SW480 (cell line): ENCODE results near the gene TUBGCP6.
"Not testable (repeated sequence)": the region's sequence is repeated elsewhere in the genome, so short reads cannot be mapped to it uniquely, and the experiment has no call there.

Experiments used
- DNase-seq: peaks from one replicate; pipeline ENCODE4 v3.0.0-alpha.2; 2016; ENCODE audit warnings: low spot score

Gene TUBGCP6

DNA sequence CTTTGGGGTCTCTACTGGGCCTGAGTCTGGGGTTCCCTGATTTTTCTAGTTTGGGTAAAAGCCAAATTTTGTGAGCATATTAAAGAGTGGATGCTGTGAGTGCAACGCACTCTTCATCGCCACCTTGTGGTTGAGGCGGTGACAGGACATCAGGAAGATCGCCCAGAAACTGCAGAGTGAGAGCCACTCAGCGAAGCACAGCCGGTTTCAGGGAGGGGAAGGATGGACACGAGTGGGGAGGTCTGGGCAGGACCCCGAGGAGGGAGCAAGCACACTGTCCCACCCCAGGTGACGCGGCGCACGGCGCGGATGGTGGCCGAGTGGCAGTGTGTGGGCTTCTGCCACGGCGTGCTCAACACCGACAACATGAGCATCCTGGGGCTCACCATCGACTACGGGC lies 34.9 kb downstream of the TUBGCP6 start:
- peak; percentile 17 for DNase-seq

DNA sequence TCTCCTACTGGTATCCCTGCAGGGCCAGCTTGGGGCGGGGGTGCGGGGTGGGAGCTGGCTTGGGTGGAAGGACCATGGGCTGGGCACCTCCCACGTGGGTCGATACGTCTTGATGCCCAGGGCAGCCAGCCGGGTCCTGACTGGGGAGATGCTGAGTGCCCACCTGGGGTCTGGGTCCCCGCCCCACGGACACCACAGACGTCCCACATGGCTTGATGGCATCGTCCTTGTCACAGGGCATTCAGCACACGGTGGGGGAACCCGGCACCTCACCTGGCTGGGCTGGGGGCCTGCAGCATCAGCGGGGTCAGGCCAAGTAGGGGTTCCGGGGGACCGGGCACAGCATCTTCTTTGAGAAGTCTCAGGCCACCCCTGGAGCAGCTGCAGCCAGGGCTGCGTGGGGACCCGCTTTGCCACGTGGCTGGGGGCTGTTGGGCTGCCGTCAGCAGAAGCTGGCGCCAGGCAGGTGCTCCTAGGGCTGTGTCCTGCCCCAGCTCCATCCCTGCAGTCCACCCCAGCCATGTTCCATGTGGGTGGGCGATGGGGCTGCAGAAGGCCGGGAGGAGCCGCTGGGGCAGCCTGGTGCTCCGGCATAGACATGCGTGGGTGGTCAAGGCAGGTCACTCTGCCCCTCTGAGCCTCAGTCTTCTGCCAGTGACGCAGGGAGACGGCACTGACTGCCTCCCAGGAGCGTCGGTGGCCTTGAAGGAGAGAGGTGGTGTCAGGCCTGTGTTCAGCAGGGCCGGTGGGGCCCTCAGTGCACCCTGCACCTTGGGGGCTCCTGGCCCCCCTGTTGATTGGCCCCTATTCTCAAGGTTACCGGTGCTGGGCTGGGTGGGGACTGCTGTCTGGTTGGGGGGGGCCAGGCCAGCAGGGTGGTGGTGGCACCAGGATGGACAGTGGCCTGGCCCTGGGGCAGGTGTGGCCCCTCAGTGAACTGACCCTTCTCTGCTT lies 35.6 kb downstream of the TUBGCP6 start:
- DNase-seq = no peak

- no peak for DNase-seq
Measured at GRCh38 chr22:50208430-50208938, 36.3 kb downstream of the TUBGCP6 start.

DNA sequence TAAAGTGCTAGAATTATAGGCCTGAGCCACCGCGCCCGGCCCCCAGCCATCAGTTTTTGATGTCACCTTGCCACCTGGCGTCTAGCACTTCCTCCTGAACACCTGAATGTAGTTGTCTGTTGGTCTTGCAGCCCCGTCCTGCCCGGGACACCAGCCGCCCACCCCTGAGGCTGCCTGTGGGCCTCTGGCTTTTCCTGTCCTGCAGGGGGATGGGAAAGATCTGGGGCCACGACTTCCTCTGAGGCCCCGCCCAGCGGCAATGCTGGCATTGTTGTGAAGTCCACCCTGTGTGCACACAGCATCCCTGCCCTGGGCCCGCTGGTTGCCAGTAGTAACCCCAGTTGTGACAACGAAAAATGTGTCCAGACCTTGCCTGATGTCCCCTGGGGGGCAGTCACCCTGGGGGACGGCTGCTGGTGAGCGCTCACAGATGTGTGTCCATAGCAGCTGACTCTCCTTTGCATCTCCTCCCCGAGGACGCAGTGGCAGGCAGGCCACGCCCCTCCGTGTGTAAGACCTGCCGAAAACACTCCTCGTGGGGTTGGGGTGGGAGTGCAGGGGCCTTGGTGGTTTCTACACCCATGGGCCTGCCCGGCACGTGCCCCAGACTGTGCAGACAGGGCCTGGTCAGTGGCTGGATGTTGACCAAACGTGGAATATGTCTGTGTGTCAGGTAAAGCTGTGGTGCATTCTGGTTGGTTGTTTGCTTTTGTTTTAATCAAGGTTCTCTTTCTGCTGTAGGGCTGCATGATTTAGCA lies 37.3 kb downstream of the TUBGCP6 start:
- DNase-seq = no peak

DNA sequence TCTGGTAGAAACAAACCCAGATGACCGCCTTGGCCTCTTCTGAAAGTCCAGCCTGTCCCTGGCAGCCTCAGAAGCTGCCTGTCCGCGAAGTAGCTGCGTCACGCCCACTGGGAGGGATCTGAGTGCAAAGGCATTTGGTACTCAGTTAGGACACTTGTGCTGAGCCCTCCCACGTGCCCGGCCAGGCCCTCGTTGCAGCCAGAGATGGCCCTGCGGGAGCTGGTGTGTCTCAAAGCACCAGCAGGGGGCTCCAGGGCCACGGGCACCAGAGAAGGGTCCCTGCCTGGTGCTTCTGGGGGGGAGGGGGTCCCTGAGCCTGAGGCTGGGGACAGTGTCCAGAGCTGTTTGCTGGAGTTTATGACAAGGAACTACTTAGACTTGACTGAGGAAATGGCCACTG lies 38.2 kb downstream of the TUBGCP6 start:
- DNase-seq = peak; percentile 36

- DNase-seq = no peak
Measured at GRCh38 chr22:50205781-50206569, 38.8 kb downstream of the TUBGCP6 start.

DNA sequence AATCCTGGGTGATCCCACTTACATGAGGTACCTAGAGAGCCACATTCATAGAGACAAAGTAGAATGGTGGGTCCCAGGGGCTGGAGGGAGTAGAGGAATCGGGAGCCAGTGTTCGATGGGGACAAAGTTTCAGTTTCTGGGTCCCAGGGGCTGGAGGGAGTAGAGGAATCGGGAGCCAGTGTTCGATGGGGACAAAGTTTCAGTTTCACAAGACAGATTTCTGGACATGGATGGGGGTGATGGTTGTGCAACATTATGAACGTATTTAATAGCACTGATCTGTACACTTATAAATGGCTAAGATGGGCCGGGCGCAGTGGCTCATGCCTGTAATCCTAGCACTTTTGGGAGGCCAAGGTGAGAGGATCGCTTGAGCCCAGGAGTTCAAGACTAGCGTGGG lies 39.8 kb downstream of the TUBGCP6 start:
- not testable (repeated sequence) for DNase-seq

- DNase-seq = no peak
Measured at GRCh38 chr22:50204571-50204970, 40.3 kb downstream of the TUBGCP6 start.

DNA sequence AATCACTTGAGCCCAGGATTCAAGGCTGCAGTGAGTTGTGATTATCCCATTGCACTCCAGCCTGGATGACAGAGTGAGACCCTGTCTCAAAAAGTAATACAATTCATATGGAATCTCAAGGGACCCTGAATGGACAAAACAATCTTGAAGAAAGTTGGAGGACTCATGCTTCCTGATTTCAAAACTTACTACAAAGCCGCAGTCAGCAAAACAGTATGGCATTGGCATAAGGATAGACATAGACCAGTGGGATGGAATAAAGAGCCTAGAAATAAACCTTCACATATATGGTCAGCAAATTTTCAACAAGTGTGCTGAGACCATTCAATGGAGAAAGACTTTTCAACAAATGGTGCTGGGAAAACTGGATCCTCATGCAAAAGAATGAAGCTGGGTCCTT lies 41.5 kb downstream of the TUBGCP6 start:
- DNase-seq = no peak

GRCh38 chr22:50202130-50202666 lies 42.6 kb downstream of the TUBGCP6 start:
- DNase-seq = no peak

GRCh38 chr22:50201191-50202129 lies 43.4 kb downstream of the TUBGCP6 start:
- DNase-seq = no peak

- DNase-seq = peak; percentile 72
Measured at GRCh38 chr22:50200461-50201190, 44.2 kb downstream of the TUBGCP6 start, which contains the start of gene SELENOO. TSS of gene SELENOO (plus strand) at chr22:50201011. CDS start at chr22:50201037, 26 bp downstream.

DNA sequence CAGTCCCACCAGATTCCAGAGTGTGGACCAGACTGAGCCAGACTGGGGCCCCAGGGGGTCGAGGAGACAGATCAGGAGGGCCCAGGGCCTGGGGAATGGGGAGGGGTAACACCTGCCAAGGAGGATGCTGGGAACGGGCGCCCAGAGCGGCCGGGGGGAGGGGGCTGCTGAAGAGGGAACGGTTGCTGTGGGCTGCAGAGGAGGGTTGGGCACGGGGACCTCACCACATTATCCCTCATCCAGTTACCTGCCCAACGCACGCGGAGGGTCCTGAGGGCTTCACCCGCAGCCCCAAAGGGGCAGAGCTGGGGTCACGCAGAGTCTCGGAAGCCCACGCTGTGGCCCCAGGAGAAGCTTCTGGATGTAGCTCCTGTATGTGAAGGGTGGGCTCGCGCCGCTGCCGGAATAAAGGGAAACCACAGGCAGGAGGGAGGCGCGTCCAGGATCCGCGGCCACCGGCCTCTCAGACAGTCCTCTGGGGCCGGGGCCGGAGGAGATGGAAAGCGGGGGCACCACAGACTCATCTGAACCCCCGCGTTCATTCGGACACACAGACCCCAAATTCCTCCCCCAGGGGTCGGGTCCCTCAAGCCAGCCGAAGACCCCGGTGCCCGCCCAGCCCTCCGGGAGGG lies 44.9 kb downstream of the TUBGCP6 start:
- no peak for DNase-seq

GRCh38 chr22:50199251-50199721 lies 45.5 kb downstream of the TUBGCP6 start:
- no peak for DNase-seq

- DNase-seq = no peak
Measured at GRCh38 chr22:50198624-50199017, 46.2 kb downstream of the TUBGCP6 start.

DNA sequence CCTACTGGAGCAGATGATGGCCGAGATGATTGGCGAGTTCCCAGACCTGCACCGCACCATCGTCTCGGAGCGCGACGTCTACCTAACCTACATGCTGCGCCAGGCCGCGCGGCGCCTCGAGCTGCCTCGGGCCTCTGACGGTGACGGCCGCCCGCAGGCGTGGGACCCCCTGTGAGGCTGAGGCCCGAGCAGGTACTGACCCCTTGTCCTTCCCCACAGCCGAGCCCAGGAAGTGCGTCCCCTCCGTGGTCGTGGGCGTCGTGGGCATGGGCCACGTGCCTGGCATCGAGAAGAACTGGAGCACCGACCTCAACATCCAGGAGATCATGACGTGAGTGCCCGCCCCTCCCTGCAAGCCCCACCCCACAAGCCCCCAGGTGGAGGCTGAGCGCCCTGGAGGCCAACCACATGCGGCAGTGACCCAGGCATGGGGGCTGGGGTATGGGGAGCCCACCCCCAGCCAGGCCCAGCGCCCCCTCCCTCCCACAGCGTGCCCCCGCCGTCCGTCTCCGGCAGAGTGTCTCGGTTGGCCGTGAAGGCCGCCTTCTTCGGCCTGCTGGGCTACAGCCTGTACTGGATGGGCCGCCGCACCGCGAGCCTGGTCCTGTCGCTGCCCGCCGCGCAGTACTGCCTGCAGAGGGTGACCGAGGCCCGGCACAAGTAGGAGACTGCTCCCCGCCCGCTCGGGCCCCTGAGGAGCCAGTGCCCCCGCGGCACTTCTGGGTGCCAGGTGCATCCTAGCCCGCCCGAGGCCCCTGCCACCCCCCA lies 46.8 kb downstream of the TUBGCP6 start:
- no peak for DNase-seq

DNA sequence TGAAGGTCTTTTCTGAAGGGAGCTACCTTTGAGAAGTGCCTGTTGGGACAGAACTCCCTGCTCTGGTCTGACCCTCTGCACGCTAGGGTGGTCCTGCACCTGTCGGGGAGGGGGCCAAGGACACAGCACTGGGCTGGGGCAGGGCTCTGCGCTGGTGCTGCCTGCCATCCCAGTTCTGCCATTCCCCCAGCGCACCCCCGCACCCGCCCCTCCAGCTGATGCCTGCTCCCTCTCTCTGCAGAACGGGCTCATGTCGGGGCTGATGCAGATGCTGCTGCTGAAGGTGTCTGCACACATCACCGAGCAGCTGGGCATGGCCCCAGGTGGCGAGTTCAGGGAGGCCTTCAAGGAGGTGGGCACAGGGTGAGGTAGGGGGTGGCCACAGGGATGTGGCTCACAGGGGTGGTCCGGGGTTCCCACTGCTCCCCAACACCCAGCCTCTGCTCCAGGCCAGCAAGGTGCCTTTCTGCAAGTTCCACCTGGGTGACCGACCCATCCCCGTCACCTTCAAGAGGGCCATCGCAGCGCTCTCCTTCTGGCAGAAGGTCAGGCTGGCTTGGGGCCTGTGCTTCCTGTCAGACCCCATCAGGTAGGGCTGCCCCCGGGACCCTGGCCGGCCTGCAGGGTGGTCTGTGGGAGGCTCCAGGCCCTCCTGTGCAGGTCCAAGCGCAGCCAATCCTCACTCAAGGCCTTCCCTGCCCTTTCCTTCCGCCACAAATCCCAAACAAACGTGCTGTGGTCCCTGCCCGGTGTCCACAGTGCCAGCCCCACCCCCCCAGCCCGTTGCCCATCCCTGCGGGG lies 47.6 kb downstream of the TUBGCP6 start:
- no peak for DNase-seq

DNA sequence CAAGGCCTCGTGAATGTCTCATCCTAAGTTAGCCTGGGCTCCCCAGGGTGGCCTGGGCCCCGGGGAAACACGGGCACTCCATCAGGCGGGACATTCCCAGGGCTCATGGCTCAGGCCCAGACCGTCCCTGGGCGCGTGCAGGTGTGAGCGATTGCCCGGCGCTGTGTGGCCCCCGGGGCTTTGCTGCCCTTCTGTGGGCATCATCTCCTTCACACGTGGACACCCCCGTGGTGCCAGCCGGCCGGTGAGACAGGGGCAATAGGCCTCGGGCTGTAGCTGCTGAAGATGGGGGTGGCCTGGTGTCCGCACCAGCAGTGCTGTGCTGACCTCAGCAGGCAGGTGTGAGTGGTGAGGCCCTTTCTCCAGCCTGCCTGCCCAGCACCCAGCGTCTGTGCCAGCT lies 48.6 kb downstream of the TUBGCP6 start:
- no peak for DNase-seq
